Liver (tissue), 9 donors: ENCODE measurements around the gene DSCAM. TPM values are rescaled to one million over a fixed set of nuclear protein-coding genes. Genes with fewer than 3 reads are reported as not detected.

ENCODE experiments used
- DNase-seq: peaks from one replicate; pipeline ENCODE4 v3.0.0-alpha.2; 2017; ENCODE audit warnings: low spot score
- H3K27ac ChIP-seq, 2 donors: one replicate each; pipeline ENCODE4 v1.7.0; 2013; ENCODE audit warnings: inconsistent platforms in 2 of 2, low read length in 2 of 2, control low read depth in 1 of 2, low read depth in 1 of 2, mild to moderate bottlenecking in 1 of 2
- H3K27me3 ChIP-seq, 4 donors: one replicate each; pipeline versions ENCODE4 v1.6.1 to v1.7.0; 2013; ENCODE audit warnings: low read length in 3 of 4, inconsistent platforms in 1 of 4, mild to moderate bottlenecking in 1 of 4, moderate library complexity in 1 of 4; ENCODE audit not compliant: control insufficient read depth in 4 of 4, insufficient read depth in 4 of 4
- H3K36me3 ChIP-seq, 4 donors: one replicate each; pipeline versions ENCODE4 v1.6.1 to v1.7.0; 2013; ENCODE audit warnings: low read length in 3 of 4, mild to moderate bottlenecking in 3 of 4, low read depth in 1 of 4, moderate library complexity in 1 of 4; ENCODE audit not compliant: control insufficient read depth in 4 of 4, insufficient read depth in 3 of 4
- H3K4me1 ChIP-seq, 4 donors: one replicate each; pipeline versions ENCODE4 v1.6.1 to v1.7.0; 2013; ENCODE audit warnings: low read length in 3 of 4, mild to moderate bottlenecking in 3 of 4, moderate library complexity in 1 of 4; ENCODE audit not compliant: control insufficient read depth in 4 of 4, insufficient read depth in 4 of 4
- H3K4me3 ChIP-seq, 3 donors: one replicate each; pipeline versions ENCODE4 v1.6.1 to v1.7.0; 2013; ENCODE audit warnings: low read length in 3 of 3, control low read depth in 1 of 3, low read depth in 1 of 3, mild to moderate bottlenecking in 1 of 3
- H3K9ac ChIP-seq, 2 donors: one replicate each; pipeline ENCODE4 v1.7.0; 2013; ENCODE audit warnings: low read length in 2 of 2, mild to moderate bottlenecking in 2 of 2, moderate library complexity in 2 of 2, control low read depth in 1 of 2, low read depth in 1 of 2
- H3K9me3 ChIP-seq, 4 donors: one replicate each; pipeline versions ENCODE4 v1.6.1 to v1.7.0; 2013; ENCODE audit warnings: low read length in 3 of 4; ENCODE audit not compliant: control insufficient read depth in 4 of 4
- ATF3 ChIP-seq: IDR thresholded peaks from 2 replicates; pipeline ENCODE4 v1.6.1; 2016; ENCODE audit warnings: antibody characterized with exemption
- CTCF ChIP-seq: fragments of 150-350 bp; IDR thresholded peaks from 2 replicates; pipeline ENCODE4 v1.5.1; 2017; ENCODE audit warnings: improper control_type of control experiment, low read depth, low read length; ENCODE audit not compliant: missing input control
- EGR1 ChIP-seq, 2 donors: IDR thresholded peaks; 2 replicates each; pipeline ENCODE4 v1.6.1; 2016 to 2018; ENCODE audit warnings: antibody characterized with exemption in 2 of 2, low read depth in 2 of 2
- FOXA1 ChIP-seq: IDR thresholded peaks from 2 replicates; pipeline ENCODE4 v1.6.1; 2016; ENCODE audit warnings: antibody characterized with exemption
- FOXA2 ChIP-seq: IDR thresholded peaks from 2 replicates; pipeline ENCODE4 v1.6.1; 2016; ENCODE audit warnings: antibody characterized with exemption
- GABPA ChIP-seq, 2 donors: IDR thresholded peaks in 1 of 2; conservative IDR thresholded peaks in 1 of 2; 2 replicates each; pipeline ENCODE4 v1.6.1; 2016; ENCODE audit warnings: antibody characterized with exemption in 2 of 2, mild to moderate bottlenecking in 1 of 2, moderate library complexity in 1 of 2
- HNF4A ChIP-seq, 2 donors: conservative IDR thresholded peaks; 2 replicates each; pipeline ENCODE4 v1.6.1; 2016; ENCODE audit warnings: antibody characterized with exemption in 2 of 2, mild to moderate bottlenecking in 2 of 2
- HNF4G ChIP-seq: IDR thresholded peaks from 2 replicates; pipeline ENCODE4 v1.6.1; 2016; ENCODE audit warnings: antibody characterized with exemption
- JUND ChIP-seq, 2 donors: IDR thresholded peaks; 2 replicates each; pipeline ENCODE4 v1.6.1; 2016; ENCODE audit warnings: antibody characterized with exemption in 2 of 2
- NR2F2 ChIP-seq: IDR thresholded peaks from 2 replicates; pipeline ENCODE4 v1.6.1; 2016; ENCODE audit warnings: antibody characterized with exemption
- RAD21 ChIP-seq, 2 donors: IDR thresholded peaks; 2 replicates each; pipeline ENCODE4 v1.6.1; 2016; ENCODE audit warnings: antibody characterized with exemption in 2 of 2, mild to moderate bottlenecking in 2 of 2
- REST ChIP-seq: IDR thresholded peaks from 2 replicates; pipeline ENCODE4 v1.6.1; 2016; ENCODE audit warnings: antibody characterized with exemption, mild to moderate bottlenecking
- RXRA ChIP-seq, 2 donors: IDR thresholded peaks; 2 replicates each; pipeline ENCODE4 v1.6.1; 2017 to 2018; ENCODE audit warnings: antibody characterized with exemption in 2 of 2, mild to moderate bottlenecking in 1 of 2
- SP1 ChIP-seq: IDR thresholded peaks from 2 replicates; pipeline ENCODE4 v1.6.1; 2018; ENCODE audit warnings: antibody characterized with exemption, mild to moderate bottlenecking
- TAF1 ChIP-seq: conservative IDR thresholded peaks from 2 replicates; pipeline ENCODE4 v1.6.1; 2016; ENCODE audit warnings: antibody characterized with exemption, mild to moderate bottlenecking
- YY1 ChIP-seq: IDR thresholded peaks from 2 replicates; pipeline ENCODE4 v1.6.1; 2016; ENCODE audit warnings: antibody characterized with exemption, mild to moderate bottlenecking
- ZBTB33 ChIP-seq: IDR thresholded peaks from 2 replicates; pipeline ENCODE4 v1.6.1; 2016; ENCODE audit warnings: antibody characterized with exemption
- WGBS: extraction: QIAGEN DNeasy Blood & Tissue Kit; methylation state at CpG from one replicate; pipeline ENCODE4 v1.1.7; 2013; 5-methylcytosine and 5-hydroxymethylcytosine counted together
- polyA plus RNA-seq, 2 donors: library from polyadenylated mRNA; stranded (reverse) in 1 of 2; unstranded in 1 of 2; fragments of 200-250 nt in 1 of 2; fragments of >200 nt in 1 of 2; fragmentation: Nextera tagmentation in 1 of 2; extraction: Ambion mirVana in 1 of 2; gene quantifications; one replicate each; pipeline versions ENCODE4 v1.2.1 to v1.2.3, GENCODE V29; 2013 to 2015
- total RNA-seq, 2 donors: library from RNA; depleted of rRNA; stranded (reverse); fragments of >200 nt; gene quantifications; one replicate each; pipeline ENCODE4 v1.2.3, GENCODE V29; 2014
- donor health status: healthy.
- donor health status: healthy.
- donor health status: healthy.
- donor health status: healthy.
- donor health status: healthy.

The DSCAM gene
- total and polyA plus RNA-seq, 4 donors: 0.02 to 0.23 (median 0.10) TPM

GRCh38 chr21:40731206-40731605 is 115.8 kb downstream of the DSCAM start:
- TF ChIP-seq GABPA (IDR thresholded peaks at IDR 0.05 in 1 of 2, conservative IDR thresholded peaks at IDR 0.05 in 1 of 2) (no peak), ZBTB33 (no peak), RAD21 (IDR thresholded peaks at IDR 0.05) (no peak), JUND (IDR thresholded peaks at IDR 0.05) (no peak), ATF3 (no peak), FOXA2 (no peak), REST (no peak), HNF4G (no peak), YY1 (no peak), HNF4A (conservative IDR thresholded peaks at IDR 0.05) (no peak), EGR1 (IDR thresholded peaks at IDR 0.05; ENCODE audit: low read depth in 2 of 2) (no peak), SP1 (no peak), FOXA1 (no peak)
- WGBS: 90% methylated on average over 1 of the region's 1 CpG

GRCh38 chr21:40730426-40730800 is 116.5 kb downstream of the DSCAM start:
- TF ChIP-seq GABPA (IDR thresholded peaks at IDR 0.05 in 1 of 2, conservative IDR thresholded peaks at IDR 0.05 in 1 of 2): no peak
- TF ChIP-seq FOXA1: no peak
- TF ChIP-seq RAD21 (IDR thresholded peaks at IDR 0.05): no peak
- TF ChIP-seq HNF4G: no peak
- TF ChIP-seq ATF3: no peak
- TF ChIP-seq RXRA (IDR thresholded peaks at IDR 0.05): no peak
- TF ChIP-seq NR2F2: no peak
- no peak for TF ChIP-seq TAF1
- no peak for TF ChIP-seq JUND (IDR thresholded peaks at IDR 0.05)
- TF ChIP-seq EGR1 (IDR thresholded peaks at IDR 0.05; ENCODE audit: low read depth in 2 of 2): no peak
- no peak for TF ChIP-seq YY1
- TF ChIP-seq REST: no peak
- TF ChIP-seq CTCF: no peak
- no peak for TF ChIP-seq HNF4A (conservative IDR thresholded peaks at IDR 0.05)
- H3K9ac ChIP-seq: no peak overlapping the region
- no peak overlapping the region for H3K27ac ChIP-seq
- no peak overlapping the region for H3K4me3 ChIP-seq
- no peak for DNase-seq
- H3K9me3 ChIP-seq: no peaks in the 10 kb centered on the region
- 80% methylated on average over 7 of the region's 7 CpGs for WGBS
- peaks cover 0 to 3% (median 0%) of the 10 kb centered on the region in 4 donors for H3K27me3 ChIP-seq
- no peaks in the 10 kb centered on the region for H3K4me1 ChIP-seq
- no peaks in the 10 kb centered on the region for H3K36me3 ChIP-seq

More at GRCh38 chr21:40731206-40731605, 115.8 kb downstream of the DSCAM start:
- H3K27ac ChIP-seq: no peak overlapping the region
- no peaks in the 10 kb centered on the region for H3K4me1 ChIP-seq
- peaks cover 0 to 3% (median 0%) of the 10 kb centered on the region in 4 donors for H3K27me3 ChIP-seq
- no peaks in the 10 kb centered on the region for H3K36me3 ChIP-seq
- no peaks in the 10 kb centered on the region for H3K9me3 ChIP-seq
- no peak overlapping the region for H3K4me3 ChIP-seq
- H3K9ac ChIP-seq: no peak overlapping the region
- DNase-seq: no peak
